Upper lobe of left lung (tissue), 4 donors: ENCODE data around the gene SCGB1D2.

ENCODE experiments used
- EP300 ChIP-seq, 4 donors: sonication (generic); formaldehyde crosslinking; IDR thresholded peaks; one replicate each; pipeline ENCODE4 v1.5.1; 2017; ENCODE audit warnings: antibody characterized with exemption in 4 of 4, control low read depth in 2 of 4
- POLR2A ChIP-seq, 4 donors: fragments of 450-650 bp; IDR thresholded peaks; one replicate each; pipeline ENCODE4 v1.5.1; 2016 to 2017; ENCODE audit warnings: antibody characterized with exemption in 4 of 4, mild to moderate bottlenecking in 2 of 4
- TF ChIP-seq, protein P1 (sequence below), 6 experiments: fragments of 450-650 bp in 4 of 6; fragments of 200-600 bp in 2 of 6; sonication (generic) in 2 of 6; IDR thresholded peaks; one replicate each; pipeline ENCODE4 v1.5.1; 2016 to 2019; ENCODE audit warnings: antibody characterized with exemption in 6 of 6

DNA sequence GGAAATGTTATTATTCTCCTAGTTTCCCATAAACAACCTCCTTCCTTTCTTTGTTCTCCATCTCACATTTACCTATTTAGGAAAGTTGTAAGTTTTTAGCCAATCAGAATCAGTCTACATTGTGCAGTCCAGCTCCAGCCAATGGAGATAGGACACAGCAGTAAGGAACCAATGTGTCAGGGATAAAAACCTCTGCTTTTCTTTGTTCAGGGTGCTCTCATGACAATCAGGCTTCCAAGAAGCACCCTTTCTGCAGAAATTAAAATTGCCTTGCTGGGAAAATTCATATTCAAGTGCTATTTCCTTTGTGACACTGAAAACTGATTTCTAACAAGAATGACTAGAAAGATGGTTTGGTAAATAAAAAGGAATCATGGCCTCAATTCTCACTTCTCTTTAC is 18.9 kb upstream of the SCGB1D2 start:
- TF ChIP-seq, protein P1, sequence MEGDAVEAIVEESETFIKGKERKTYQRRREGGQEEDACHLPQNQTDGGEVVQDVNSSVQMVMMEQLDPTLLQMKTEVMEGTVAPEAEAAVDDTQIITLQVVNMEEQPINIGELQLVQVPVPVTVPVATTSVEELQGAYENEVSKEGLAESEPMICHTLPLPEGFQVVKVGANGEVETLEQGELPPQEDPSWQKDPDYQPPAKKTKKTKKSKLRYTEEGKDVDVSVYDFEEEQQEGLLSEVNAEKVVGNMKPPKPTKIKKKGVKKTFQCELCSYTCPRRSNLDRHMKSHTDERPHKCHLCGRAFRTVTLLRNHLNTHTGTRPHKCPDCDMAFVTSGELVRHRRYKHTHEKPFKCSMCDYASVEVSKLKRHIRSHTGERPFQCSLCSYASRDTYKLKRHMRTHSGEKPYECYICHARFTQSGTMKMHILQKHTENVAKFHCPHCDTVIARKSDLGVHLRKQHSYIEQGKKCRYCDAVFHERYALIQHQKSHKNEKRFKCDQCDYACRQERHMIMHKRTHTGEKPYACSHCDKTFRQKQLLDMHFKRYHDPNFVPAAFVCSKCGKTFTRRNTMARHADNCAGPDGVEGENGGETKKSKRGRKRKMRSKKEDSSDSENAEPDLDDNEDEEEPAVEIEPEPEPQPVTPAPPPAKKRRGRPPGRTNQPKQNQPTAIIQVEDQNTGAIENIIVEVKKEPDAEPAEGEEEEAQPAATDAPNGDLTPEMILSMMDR (IDR thresholded peaks at IDR 0.05): no peak
- no peak for TF ChIP-seq POLR2A (IDR thresholded peaks at IDR 0.05)
- no peak for TF ChIP-seq EP300 (IDR thresholded peaks at IDR 0.05)
